Body of pancreas (tissue), 4 donors: Measurements from ENCODE around the gene NDEL1. TPM values are rescaled to one million over a fixed set of nuclear protein-coding genes. Genes with fewer than 3 reads are reported as not detected.

ENCODE experiments used
- ATAC-seq: fragments of 150-250 bp; one replicate; pipeline ENCODE4 v1.9.1; 2016
- DNase-seq, 4 donors: peaks; one replicate each; pipeline ENCODE4 v3.0.0-alpha.2; 2019
- H3K27ac ChIP-seq, 4 donors: fragments of 200-600 bp; sonication (generic); 1 replicate in 3 of 4; 2 replicates in 1 of 4; pipeline versions ENCODE4 v1.5.1 to v1.6.1; 2016 to 2019; ENCODE audit warnings: mild to moderate bottlenecking in 1 of 4, mixed read lengths in 1 of 4, moderate library complexity in 1 of 4
- H3K27me3 ChIP-seq, 2 donors: fragments of 200-600 bp; sonication (generic); one replicate each; pipeline ENCODE4 v1.6.0; 2016; ENCODE audit warnings: mild to moderate bottlenecking in 1 of 2
- H3K36me3 ChIP-seq, 2 donors: fragments of 200-600 bp; sonication (generic); replicated peaks in 1 of 2; 2 replicates each; pipeline ENCODE4 v1.5.1; 2016; ENCODE audit warnings: low read depth in 2 of 2; ENCODE audit not compliant: insufficient read depth in 1 of 2
- H3K4me1 ChIP-seq: fragments of 200-600 bp; sonication (generic); one replicate; pipeline ENCODE4 v1.6.0; 2016
- H3K4me3 ChIP-seq, 2 donors: fragments of 200-600 bp; sonication (generic); 1 replicate in 1 of 2; 2 replicates in 1 of 2; pipeline ENCODE4 v1.5.1; 2016 to 2019
- H3K9me3 ChIP-seq, 3 donors: fragments of 200-600 bp; sonication (generic); 1 replicate in 2 of 3; 2 replicates in 1 of 3; pipeline ENCODE4 v1.5.1; 2016
- POLR2A ChIP-seq, 3 donors: fragments of 450-650 bp; IDR thresholded peaks; one replicate each; pipeline ENCODE4 v1.6.1; 2016; ENCODE audit warnings: antibody characterized with exemption in 3 of 3, mild to moderate bottlenecking in 2 of 3
- WGBS, 2 donors: methylation state at CpG; one replicate each; pipeline ENCODE4 v1.1.5; 2017; 5-methylcytosine and 5-hydroxymethylcytosine counted together
- intact Hi-C: fragments of 100-400 bp; cut with DNase I; formaldehyde crosslinking; loops from one replicate; pipeline ENCODE4 v1.15.1; 2023
- total RNA-seq, 2 donors: library from RNA; depleted of rRNA; stranded (reverse); fragments of >200 nt; gene quantifications; one replicate each; pipeline ENCODE4 v1.1.0, GENCODE V29; 2016
- TF ChIP-seq, protein P1 (sequence below), 7 experiments: fragments of 450-650 bp in 4 of 7; fragments of 200-600 bp in 3 of 7; sonication (generic) in 3 of 7; IDR thresholded peaks; one replicate each; pipeline ENCODE4 v1.5.1; 2016 to 2019; ENCODE audit warnings: antibody characterized with exemption in 7 of 7

Gene NDEL1
- total RNA-seq, 2 donors from 2014 or later: 26.2 to 39.6 TPM

DNA sequence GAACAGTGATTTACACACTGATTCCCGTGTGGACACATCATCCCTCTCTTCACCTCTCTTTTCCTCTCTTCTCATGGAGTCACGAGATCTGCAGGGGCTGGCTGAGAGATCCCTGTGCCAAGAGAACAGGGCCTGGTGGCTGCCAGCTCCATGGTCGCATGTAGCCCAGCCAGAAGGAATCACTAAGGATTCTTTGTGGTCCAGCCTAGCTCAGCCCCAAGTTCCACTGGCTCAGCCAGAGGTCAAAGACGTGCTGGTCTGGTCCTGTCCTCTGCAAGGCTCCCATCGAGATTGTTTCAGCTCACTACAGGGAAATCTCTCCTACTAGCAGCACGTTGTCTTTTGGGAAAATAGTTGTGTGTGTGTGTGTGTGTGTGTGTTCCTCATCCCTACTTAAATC is 66.4 kb downstream of the NDEL1 start:
- Histone ChIP-seq H3K27me3 (no peaks in the 10 kb centered on the region), H3K4me1 (no peaks in the 10 kb centered on the region), H3K36me3 (peaks cover 0 to 4% of the 10 kb centered on the region in 2 donors), H3K4me3 (no peak overlapping the region), H3K9me3 (no peaks in the 10 kb centered on the region), H3K27ac (no peak overlapping the region)
- ATAC-seq: no peak
- 89% methylated on average over 2 to 6 of the region's 6 CpGs for WGBS, 2 donors
- DNase-seq: no peak
- intact Hi-C loops: no loop called here
- TF ChIP-seq, protein P1, sequence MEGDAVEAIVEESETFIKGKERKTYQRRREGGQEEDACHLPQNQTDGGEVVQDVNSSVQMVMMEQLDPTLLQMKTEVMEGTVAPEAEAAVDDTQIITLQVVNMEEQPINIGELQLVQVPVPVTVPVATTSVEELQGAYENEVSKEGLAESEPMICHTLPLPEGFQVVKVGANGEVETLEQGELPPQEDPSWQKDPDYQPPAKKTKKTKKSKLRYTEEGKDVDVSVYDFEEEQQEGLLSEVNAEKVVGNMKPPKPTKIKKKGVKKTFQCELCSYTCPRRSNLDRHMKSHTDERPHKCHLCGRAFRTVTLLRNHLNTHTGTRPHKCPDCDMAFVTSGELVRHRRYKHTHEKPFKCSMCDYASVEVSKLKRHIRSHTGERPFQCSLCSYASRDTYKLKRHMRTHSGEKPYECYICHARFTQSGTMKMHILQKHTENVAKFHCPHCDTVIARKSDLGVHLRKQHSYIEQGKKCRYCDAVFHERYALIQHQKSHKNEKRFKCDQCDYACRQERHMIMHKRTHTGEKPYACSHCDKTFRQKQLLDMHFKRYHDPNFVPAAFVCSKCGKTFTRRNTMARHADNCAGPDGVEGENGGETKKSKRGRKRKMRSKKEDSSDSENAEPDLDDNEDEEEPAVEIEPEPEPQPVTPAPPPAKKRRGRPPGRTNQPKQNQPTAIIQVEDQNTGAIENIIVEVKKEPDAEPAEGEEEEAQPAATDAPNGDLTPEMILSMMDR (IDR thresholded peaks at IDR 0.05): no peak
- no peak for TF ChIP-seq POLR2A (IDR thresholded peaks at IDR 0.05)

DNA sequence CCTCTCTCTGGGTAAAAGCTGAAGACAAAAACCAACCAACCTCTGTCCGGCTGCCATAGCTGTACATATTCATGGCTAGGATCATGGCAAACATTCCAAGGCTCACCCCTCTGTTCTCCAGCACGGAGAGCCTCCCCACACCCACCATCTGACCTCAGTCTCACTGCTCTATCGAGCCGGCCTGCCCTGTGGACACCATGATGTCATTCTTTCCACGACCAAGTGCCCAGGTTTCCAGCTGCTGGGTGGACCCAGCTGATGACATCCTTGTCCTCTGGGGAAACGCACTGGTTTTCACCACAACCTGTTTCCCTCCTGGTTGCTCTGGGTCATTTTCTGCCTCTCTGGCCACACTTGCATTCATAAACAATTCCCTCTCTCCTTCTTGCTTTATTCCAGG is 67.7 kb downstream of the NDEL1 start:
- DNase-seq (no peak), ATAC-seq (peak; percentile 24)

GRCh38 chr17:8503807-8504206 is 68.1 kb downstream of the NDEL1 start:
- no peak for ATAC-seq
- DNase-seq: no peak
- Histone ChIP-seq H3K4me3 (no peak overlapping the region), H3K4me1 (no peaks in the 10 kb centered on the region), H3K27me3 (no peaks in the 10 kb centered on the region), H3K27ac (no peak overlapping the region), H3K9me3 (no peaks in the 10 kb centered on the region), H3K36me3 (peaks cover 0 to 4% of the 10 kb centered on the region in 2 donors)
- intact Hi-C loops: no loop called here
- WGBS, 2 donors: 89 to 90% methylated on average over 9 of the region's 9 CpGs
- TF ChIP-seq, protein P1 (IDR thresholded peaks at IDR 0.05): no peak
- TF ChIP-seq POLR2A (IDR thresholded peaks at IDR 0.05): no peak

More for the DNA sequence above, 67.7 kb downstream of the NDEL1 start:
- Histone ChIP-seq H3K27ac (no peak overlapping the region), H3K36me3 (peaks cover 0 to 4% of the 10 kb centered on the region in 2 donors), H3K9me3 (no peaks in the 10 kb centered on the region), H3K4me3 (no peak overlapping the region), H3K4me1 (no peaks in the 10 kb centered on the region), H3K27me3 (no peaks in the 10 kb centered on the region)
- WGBS, 2 donors: 84 to 85% methylated on average over 6 of the region's 6 CpGs
- intact Hi-C loops: no loop called here
- no peak for TF ChIP-seq POLR2A (IDR thresholded peaks at IDR 0.05)
- TF ChIP-seq, protein P1 (IDR thresholded peaks at IDR 0.05): no peak

- no peak overlapping the region for H3K4me3 ChIP-seq
- peaks cover 0 to 5% of the 10 kb centered on the region in 2 donors for H3K36me3 ChIP-seq
- H3K9me3 ChIP-seq: no peaks in the 10 kb centered on the region
- H3K4me1 ChIP-seq: no peaks in the 10 kb centered on the region
- no peaks in the 10 kb centered on the region for H3K27me3 ChIP-seq
- ATAC-seq: no peak
- intact Hi-C loops: no loop called here
- no peak for TF ChIP-seq POLR2A (IDR thresholded peaks at IDR 0.05)
- TF ChIP-seq, protein P1 (IDR thresholded peaks at IDR 0.05): no peak
- 90 to 96% methylated on average over 17 to 18 of the region's 18 CpGs for WGBS, 2 donors
- H3K27ac ChIP-seq: no peak overlapping the region
- no peak for DNase-seq
Observed at GRCh38 chr17:8504460-8505207, 69.0 kb downstream of the NDEL1 start.

- Histone ChIP-seq H3K4me3 (no peak overlapping the region), H3K27me3 (no peaks in the 10 kb centered on the region), H3K9me3 (no peaks in the 10 kb centered on the region), H3K36me3 (peaks cover 0 to 5% of the 10 kb centered on the region in 2 donors), H3K27ac (no peak overlapping the region), H3K4me1 (no peaks in the 10 kb centered on the region)
- ATAC-seq (no peak), DNase-seq (no peak)
- TF ChIP-seq POLR2A (IDR thresholded peaks at IDR 0.05): no peak
- TF ChIP-seq, protein P1 (IDR thresholded peaks at IDR 0.05): no peak
- WGBS, 2 donors: 90 to 92% methylated on average over 14 of the region's 14 CpGs
- intact Hi-C loops: no loop called here
Observed at GRCh38 chr17:8506145-8506544, 70.5 kb downstream of the NDEL1 start.
